Stimulated activated CD8-positive, alpha-beta memory T cell treated with anti-CD3 and anti-CD28 coated beads, Interleukin-2, amount 100 ng/mL, for 1 hour (primary cell): ENCODE measurements around the gene VPREB1.
"Not testable (repeated sequence)": the region's sequence is repeated elsewhere in the genome, so short reads cannot be mapped to it uniquely, and the experiment has no call there.

Experiments used
- DNase-seq, 2 donors: peaks; one replicate each; pipeline ENCODE4 v3.0.0-alpha.2; 2020; ENCODE audit warnings: low read depth in 2 of 2

The VPREB1 gene

DNA sequence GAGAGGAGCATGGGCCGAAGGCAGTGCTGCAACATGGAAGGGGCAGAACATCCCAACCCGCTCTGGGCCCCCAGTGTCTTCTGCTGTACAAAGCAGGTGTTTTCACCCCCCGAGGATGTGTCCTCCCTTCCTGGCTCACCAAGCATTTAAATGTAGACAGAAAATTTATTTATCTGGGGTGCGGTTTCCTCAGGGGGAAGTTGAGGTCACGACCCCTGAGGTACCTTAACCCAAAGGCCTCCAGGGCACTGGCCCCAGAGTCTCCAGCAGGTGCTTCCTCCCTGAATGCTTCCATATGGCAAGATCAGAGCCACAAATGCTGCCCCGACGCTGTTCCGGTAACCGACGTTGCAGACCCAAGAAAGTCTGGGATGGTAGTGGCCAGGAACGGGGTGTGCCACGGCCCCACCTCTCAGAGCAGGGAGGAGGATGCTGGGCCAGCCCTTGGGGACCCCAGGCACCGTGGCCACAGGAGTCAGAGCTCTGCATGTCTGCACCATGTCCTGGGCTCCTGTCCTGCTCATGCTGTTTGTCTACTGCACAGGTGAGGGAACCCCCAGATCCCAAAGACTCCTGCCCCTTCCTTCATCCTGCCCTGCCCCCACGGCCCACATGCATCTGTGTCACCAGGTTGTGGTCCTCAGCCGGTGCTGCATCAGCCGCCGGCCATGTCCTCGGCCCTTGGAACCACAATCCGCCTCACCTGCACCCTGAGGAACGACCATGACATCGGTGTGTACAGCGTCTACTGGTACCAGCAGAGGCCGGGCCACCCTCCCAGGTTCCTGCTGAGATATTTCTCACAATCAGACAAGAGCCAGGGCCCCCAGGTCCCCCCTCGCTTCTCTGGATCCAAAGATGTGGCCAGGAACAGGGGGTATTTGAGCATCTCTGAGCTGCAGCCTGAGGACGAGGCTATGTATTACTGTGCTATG lies at the start of gene VPREB1:
Gene VPREB1 (plus strand): TSS at position 471 of the 935 bp plus-strand sequence. CDS start 28 bp downstream, at position 499.
- no peak for DNase-seq

DNA sequence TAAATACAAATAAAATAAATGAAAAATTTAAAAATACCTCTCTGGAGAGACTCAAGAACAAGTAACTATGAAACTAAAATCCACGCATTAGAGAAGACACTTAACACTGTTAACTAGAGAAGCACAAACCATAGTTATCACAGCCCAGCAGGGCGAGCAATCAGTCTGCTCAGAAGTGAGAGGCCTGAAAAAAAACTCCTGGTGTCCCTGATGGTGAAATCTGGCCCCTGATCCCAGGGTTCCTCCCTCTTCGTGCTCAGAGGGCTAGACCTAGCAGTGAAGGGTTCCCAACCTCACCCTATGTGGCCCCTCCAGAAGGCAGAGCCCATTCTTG lies 49.7 kb upstream of the VPREB1 start:
- DNase-seq = no peak

- peak; percentile 51 to 72 for DNase-seq
Measured at GRCh38 chr22:22195265-22196017, 49.1 kb upstream of the VPREB1 start.

- no peak for DNase-seq
Measured at GRCh38 chr22:22196018-22196533, 48.5 kb upstream of the VPREB1 start.

- DNase-seq = no peak
Measured at GRCh38 chr22:22196833-22197477, 47.6 kb upstream of the VPREB1 start.

- no peak for DNase-seq
Measured at GRCh38 chr22:22197993-22198402, 46.6 kb upstream of the VPREB1 start.

DNA sequence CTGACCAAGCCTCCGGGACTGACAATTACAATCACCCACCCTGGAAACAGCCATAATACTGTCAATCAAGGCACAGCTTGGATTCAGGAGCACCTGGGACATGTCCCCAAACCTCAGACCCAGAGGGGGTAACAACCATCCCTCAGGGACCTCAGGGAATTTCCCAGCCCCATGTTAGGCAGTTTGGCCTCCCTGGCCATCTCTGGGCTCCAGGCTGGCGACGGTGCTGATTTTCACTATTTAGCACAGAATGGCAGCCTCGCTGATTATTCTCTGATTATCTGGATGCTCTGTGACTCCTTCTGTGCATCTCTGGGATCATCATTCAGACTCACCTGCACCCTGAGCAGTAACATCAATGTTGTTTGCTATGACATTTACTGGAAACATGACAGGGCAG lies 45.8 kb upstream of the VPREB1 start:
- no peak for DNase-seq

GRCh38 chr22:22199634-22200033 lies 45.0 kb upstream of the VPREB1 start:
- no peak for DNase-seq

- no peak for DNase-seq
Measured at GRCh38 chr22:22200569-22201184, 43.9 kb upstream of the VPREB1 start.

- no peak for DNase-seq
Measured at GRCh38 chr22:22201185-22201929, 43.2 kb upstream of the VPREB1 start.

DNA sequence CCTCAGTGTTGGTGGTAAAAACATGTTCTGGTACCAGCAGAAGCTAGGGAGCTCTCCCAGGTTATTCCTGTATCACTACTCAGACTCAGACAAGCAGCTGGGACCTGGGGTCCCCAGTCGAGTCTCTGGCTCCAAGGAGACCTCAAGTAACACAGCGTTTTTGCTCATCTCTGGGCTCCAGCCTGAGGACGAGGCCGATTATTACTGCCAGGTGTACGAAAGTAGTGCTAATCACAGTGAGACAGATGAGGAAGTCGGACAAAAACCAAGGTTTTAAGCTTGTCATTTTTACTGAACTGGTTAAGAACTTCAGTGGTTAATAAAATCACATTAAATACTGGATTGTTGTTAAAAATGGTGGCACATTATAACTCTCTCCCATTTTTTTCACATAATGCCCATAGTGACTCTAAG lies 42.6 kb upstream of the VPREB1 start:
- DNase-seq = no peak

- DNase-seq = no peak
Measured at GRCh38 chr22:22203048-22203971, 41.3 kb upstream of the VPREB1 start.

- DNase-seq = peak; percentile 57 to 74
Measured at GRCh38 chr22:22207845-22208564, 36.6 kb upstream of the VPREB1 start.

GRCh38 chr22:22208652-22209051 lies 35.9 kb upstream of the VPREB1 start:
- DNase-seq = no peak

DNA sequence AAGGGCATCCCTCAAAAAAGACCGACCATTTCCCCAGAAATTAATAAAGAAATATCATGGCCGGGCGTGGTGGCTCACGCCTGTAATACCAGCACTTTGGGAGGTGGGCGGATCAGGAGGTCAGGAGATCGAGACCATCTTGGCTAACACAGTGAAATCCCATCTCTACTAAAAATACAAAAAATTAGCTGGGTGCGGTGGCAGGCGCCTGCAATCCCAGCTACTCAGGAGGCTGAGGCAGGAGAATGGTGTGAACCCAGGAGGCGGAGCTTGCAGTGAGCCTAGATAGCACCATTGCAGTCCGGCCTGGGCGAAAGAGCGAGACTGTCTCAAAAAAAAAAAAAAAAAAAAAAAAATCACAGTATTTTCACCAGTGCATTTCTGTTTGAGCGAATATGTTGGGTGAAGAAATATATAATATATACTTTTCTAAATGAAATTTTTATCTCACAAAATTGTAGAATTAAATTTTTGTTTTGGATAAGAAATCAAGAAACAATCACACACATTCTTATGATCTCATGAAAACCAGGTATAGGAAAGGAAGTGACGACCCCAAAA lies 35.4 kb upstream of the VPREB1 start:
- not testable (repeated sequence) for DNase-seq

DNA sequence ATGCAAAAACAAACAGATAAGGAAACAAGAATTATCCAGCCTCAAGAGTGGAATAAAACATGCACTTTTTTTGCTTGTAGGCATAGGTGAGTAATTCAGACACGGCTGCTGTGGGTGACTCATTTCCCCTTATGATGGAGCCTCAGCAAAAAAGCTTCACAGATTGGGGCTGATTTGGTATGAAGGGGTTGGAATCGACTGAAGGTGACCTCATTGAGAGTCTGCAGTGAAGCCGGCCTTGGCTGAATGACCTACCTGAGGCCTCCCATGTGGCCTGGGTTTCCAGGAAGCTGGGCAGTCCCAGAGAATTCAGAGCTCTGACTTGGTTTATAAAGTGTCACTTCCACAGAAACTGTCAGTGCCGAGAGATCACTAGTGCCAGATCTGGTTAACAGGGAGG lies 34.2 kb upstream of the VPREB1 start:
- DNase-seq = peak in 1 of 2 donors; percentile 10

DNA sequence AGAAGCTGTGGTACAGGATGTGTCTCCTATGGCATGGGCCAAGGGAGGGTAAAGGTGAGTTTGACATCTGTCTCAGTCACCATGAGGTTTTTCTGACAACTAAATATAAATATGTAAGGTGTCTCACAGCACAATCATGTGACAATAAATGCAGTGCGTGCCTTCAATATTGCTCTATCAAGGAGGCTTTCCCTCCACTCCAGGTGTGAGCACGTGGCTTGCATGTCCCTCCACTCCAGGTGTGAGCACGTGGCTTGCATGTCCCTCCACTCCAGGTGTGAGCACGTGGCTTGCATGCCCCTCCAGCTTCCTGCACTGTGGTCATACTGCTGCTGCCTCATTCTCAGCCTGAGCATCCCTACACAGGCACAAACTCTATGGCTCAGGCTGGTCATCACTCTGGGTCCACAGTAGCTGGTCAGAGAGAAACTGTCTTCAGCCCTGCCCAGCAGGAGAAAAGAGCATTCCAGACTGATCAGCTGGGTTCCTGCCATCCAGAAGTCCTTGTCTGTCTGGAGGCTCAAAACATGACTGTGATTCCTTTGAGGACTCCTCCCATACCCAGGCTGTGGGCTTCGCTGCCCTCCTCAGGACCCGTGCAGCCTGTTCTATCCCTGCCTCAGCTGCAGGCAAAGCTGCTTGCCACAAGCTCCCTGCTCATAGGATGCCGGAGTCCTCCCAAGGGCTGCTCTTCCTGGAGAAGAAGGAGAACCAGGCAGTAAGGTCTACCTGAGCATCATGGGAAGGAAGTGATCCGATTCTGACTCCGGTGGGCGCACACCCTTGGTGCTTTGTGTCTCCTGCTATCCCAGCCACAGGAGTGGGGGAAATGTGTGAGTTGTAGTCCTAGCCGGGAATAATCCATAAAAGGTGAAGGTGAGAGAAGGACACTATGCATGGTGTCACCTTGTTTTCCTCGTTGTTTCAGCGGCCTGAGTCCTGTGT lies 33.4 kb upstream of the VPREB1 start:
- DNase-seq = no peak

- no peak for DNase-seq
Measured at GRCh38 chr22:22213231-22213630, 31.4 kb upstream of the VPREB1 start.
